Endothelial cell (in vitro differentiated cells): ENCODE measurements around the gene GPD2. TPM values are rescaled to one million over a fixed set of nuclear protein-coding genes. Genes with fewer than 3 reads are reported as not detected.

Experiments
- DNase-seq: peaks from one replicate; pipeline ENCODE4 v3.0.0; 2021; ENCODE audit warnings: low spot score
- H3K27ac Mint-ChIP-seq: one replicate; pipeline ENCODE4 v1.8.0; 2021; ENCODE audit warnings: mixed read lengths, inconsistent platforms; ENCODE audit not compliant: unreplicated experiment
- H3K27me3 Mint-ChIP-seq: one replicate; pipeline ENCODE4 v1.8.0; 2021; ENCODE audit warnings: mild to moderate bottlenecking, moderate library complexity, mixed read lengths, inconsistent platforms; ENCODE audit not compliant: unreplicated experiment
- H3K36me3 Mint-ChIP-seq: one replicate; pipeline ENCODE4 v1.8.0; 2021; ENCODE audit warnings: mild to moderate bottlenecking, low read depth, mixed read lengths, inconsistent platforms; ENCODE audit not compliant: unreplicated experiment
- H3K4me1 Mint-ChIP-seq: one replicate; pipeline ENCODE4 v1.8.0; 2021; ENCODE audit warnings: mild to moderate bottlenecking, mixed read lengths, inconsistent platforms; ENCODE audit not compliant: unreplicated experiment
- H3K4me3 Mint-ChIP-seq: one replicate; pipeline ENCODE4 v1.8.0; 2021; ENCODE audit warnings: mild to moderate bottlenecking, mixed read lengths, inconsistent platforms; ENCODE audit not compliant: unreplicated experiment
- H3K9me3 Mint-ChIP-seq: one replicate; pipeline ENCODE4 v1.8.0; 2021; ENCODE audit warnings: mixed read lengths, inconsistent platforms; ENCODE audit not compliant: unreplicated experiment
- total RNA-seq: library from RNA; stranded (reverse); fragmentation: NEBNext Ultra II Directional; extraction: Animal tissue kit (Norgen Biotek cat#: 25700); gene quantifications from one replicate; pipeline ENCODE4 v1.2.1, GENCODE V29; 2021; ENCODE audit not compliant: unreplicated experiment
- TF ChIP-seq, protein P1 (sequence below): fragments of 200-600 bp; sonication (generic); IDR thresholded peaks from one replicate; pipeline ENCODE4 v1.5.0; 2021; ENCODE audit warnings: antibody characterized with exemption; ENCODE audit not compliant: unreplicated experiment

Gene GPD2
- total RNA-seq, 1 donor from 2014 or later = 38.3 TPM

GRCh38 chr2:156427074-156427473, 9.1 kb upstream of the GPD2 start:
- Mint-ChIP-seq H3K4me1 (no peaks in the 10 kb centered on the region), H3K9me3 (no peaks in the 10 kb centered on the region), H3K27ac (no peak overlapping the region), H3K36me3 (no peaks in the 10 kb centered on the region), H3K4me3 (no peak overlapping the region), H3K27me3 (no peaks in the 10 kb centered on the region)
- DNase-seq = no peak
- TF ChIP-seq, protein P1, sequence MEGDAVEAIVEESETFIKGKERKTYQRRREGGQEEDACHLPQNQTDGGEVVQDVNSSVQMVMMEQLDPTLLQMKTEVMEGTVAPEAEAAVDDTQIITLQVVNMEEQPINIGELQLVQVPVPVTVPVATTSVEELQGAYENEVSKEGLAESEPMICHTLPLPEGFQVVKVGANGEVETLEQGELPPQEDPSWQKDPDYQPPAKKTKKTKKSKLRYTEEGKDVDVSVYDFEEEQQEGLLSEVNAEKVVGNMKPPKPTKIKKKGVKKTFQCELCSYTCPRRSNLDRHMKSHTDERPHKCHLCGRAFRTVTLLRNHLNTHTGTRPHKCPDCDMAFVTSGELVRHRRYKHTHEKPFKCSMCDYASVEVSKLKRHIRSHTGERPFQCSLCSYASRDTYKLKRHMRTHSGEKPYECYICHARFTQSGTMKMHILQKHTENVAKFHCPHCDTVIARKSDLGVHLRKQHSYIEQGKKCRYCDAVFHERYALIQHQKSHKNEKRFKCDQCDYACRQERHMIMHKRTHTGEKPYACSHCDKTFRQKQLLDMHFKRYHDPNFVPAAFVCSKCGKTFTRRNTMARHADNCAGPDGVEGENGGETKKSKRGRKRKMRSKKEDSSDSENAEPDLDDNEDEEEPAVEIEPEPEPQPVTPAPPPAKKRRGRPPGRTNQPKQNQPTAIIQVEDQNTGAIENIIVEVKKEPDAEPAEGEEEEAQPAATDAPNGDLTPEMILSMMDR = no peak

- no peak overlapping the region for H3K4me3 Mint-ChIP-seq
- no peaks in the 10 kb centered on the region for H3K4me1 Mint-ChIP-seq
- TF ChIP-seq, protein P1 = no peak
These were observed 7.0 kb upstream of the GPD2 start for GRCh38 chr2:156429211-156429610.

GRCh38 chr2:156430236-156430979, 5.8 kb upstream of the GPD2 start:
- no peak overlapping the region for H3K4me3 Mint-ChIP-seq
- TF ChIP-seq, protein P1 = no peak
- H3K27ac Mint-ChIP-seq = no peak overlapping the region

More at GRCh38 chr2:156429211-156429610, 7.0 kb upstream of the GPD2 start:
- DNase-seq = no peak
- H3K36me3 Mint-ChIP-seq = no peaks in the 10 kb centered on the region
- no peaks in the 10 kb centered on the region for H3K9me3 Mint-ChIP-seq
- no peak overlapping the region for H3K27ac Mint-ChIP-seq
- no peaks in the 10 kb centered on the region for H3K27me3 Mint-ChIP-seq

DNA sequence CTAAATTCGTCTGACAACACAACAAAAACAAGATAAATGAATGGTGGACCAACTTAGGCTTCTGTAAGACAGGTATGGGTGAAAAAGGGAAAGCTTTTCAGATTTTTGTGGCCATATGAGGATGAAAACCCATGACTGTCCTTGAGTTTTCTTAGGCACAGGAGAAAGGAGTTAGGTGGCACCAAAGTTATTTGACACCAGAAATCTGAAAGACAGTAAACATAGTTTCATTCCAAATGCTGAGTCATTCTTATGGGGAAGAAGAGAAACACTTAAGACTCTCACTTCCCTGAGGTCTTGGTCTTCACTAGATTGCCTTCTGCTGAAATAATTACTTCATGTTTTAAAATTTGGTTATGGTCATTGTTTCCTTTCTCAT, 5.2 kb upstream of the GPD2 start:
- Mint-ChIP-seq H3K27ac (no peak overlapping the region), H3K36me3 (no peaks in the 10 kb centered on the region), H3K4me1 (peaks cover 3% of the 10 kb centered on the region), H3K27me3 (peaks cover 3% of the 10 kb centered on the region), H3K4me3 (no peak overlapping the region), H3K9me3 (no peaks in the 10 kb centered on the region)
- DNase-seq = no peak
- TF ChIP-seq, protein P1 = no peak

More at GRCh38 chr2:156430236-156430979, 5.8 kb upstream of the GPD2 start:
- DNase-seq = no peak
- no peaks in the 10 kb centered on the region for H3K36me3 Mint-ChIP-seq
- no peaks in the 10 kb centered on the region for H3K9me3 Mint-ChIP-seq
- H3K27me3 Mint-ChIP-seq = peaks cover 3% of the 10 kb centered on the region
- H3K4me1 Mint-ChIP-seq = peaks cover 3% of the 10 kb centered on the region
